ENCODE results near the gene RERE.

The RERE gene

GRCh38 chr1:8460784-8461183 is 356.7 kb downstream of the RERE start:
- no peaks in the 10 kb centered on the region for H3K9me2 ChIP-seq (replicated peaks; ENCODE audit: control insufficient read depth, low read length)
- no peaks in the 10 kb centered on the region for H3K27me3 ChIP-seq (ENCODE audit: control insufficient read depth, low read length)
- H4K20me1 ChIP-seq (ENCODE audit: control insufficient read depth, insufficient read depth, low read depth, low read length): no peaks in the 10 kb centered on the region
- H3K27ac ChIP-seq (ENCODE audit: low read depth, low read length): peak overlapping the region; percentile 46
- H3K4me1 ChIP-seq (ENCODE audit: control insufficient read depth, low read length): peaks cover 75% of the 10 kb centered on the region
- H3K79me2 ChIP-seq (ENCODE audit: control insufficient read depth, low read length): peaks cover 21% of the 10 kb centered on the region
- H3K9me3 ChIP-seq (ENCODE audit: control insufficient read depth, insufficient read depth, low read length): no peaks in the 10 kb centered on the region
- peaks cover 3% of the 10 kb centered on the region for H3F3A ChIP-seq (ENCODE audit: control insufficient read depth, insufficient read depth)
- H3K4me2 ChIP-seq (ENCODE audit: low read length): peak overlapping the region; percentile 51
- no peak for TF ChIP-seq EZH2phosphoT487 (IDR thresholded peaks at IDR 0.05; ENCODE audit: borderline replicate concordance, low read length)
- TF ChIP-seq, protein P1, sequence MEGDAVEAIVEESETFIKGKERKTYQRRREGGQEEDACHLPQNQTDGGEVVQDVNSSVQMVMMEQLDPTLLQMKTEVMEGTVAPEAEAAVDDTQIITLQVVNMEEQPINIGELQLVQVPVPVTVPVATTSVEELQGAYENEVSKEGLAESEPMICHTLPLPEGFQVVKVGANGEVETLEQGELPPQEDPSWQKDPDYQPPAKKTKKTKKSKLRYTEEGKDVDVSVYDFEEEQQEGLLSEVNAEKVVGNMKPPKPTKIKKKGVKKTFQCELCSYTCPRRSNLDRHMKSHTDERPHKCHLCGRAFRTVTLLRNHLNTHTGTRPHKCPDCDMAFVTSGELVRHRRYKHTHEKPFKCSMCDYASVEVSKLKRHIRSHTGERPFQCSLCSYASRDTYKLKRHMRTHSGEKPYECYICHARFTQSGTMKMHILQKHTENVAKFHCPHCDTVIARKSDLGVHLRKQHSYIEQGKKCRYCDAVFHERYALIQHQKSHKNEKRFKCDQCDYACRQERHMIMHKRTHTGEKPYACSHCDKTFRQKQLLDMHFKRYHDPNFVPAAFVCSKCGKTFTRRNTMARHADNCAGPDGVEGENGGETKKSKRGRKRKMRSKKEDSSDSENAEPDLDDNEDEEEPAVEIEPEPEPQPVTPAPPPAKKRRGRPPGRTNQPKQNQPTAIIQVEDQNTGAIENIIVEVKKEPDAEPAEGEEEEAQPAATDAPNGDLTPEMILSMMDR (IDR thresholded peaks at IDR 0.05; ENCODE audit: low read depth, low read length, poor library complexity, severe bottlenecking): no peak
- H3K4me3 ChIP-seq (ENCODE audit: low read length): no peak overlapping the region
- peaks cover 30% of the 10 kb centered on the region for H3K36me3 ChIP-seq (ENCODE audit: control insufficient read depth, low read length)

DNA sequence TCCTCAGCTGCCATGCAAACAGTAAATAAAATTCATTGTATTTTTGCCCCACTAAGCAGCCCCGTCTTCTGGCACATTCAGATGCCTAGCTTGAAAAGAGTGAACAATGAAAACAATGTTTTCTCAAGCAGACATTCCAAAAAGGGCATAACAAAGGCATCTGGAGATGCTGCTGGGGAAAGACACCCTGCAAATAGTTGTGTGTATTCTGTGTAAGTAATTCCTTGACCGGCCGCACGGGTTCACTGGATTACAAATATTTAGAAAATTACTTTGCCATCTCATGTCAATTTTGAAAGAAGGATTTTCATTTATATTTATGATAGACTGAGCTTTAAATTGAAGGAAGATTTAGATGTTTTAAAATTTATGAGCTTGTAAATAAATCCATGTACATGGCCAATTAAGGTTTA is 357.3 kb downstream of the RERE start:
- peaks cover 21% of the 10 kb centered on the region for H3K79me2 ChIP-seq (ENCODE audit: control insufficient read depth, low read length)
- peaks cover 69% of the 10 kb centered on the region for H3K4me1 ChIP-seq (ENCODE audit: control insufficient read depth, low read length)
- TF ChIP-seq EZH2phosphoT487 (IDR thresholded peaks at IDR 0.05; ENCODE audit: borderline replicate concordance, low read length): no peak
- no peak overlapping the region for H3K4me3 ChIP-seq (ENCODE audit: low read length)
- no peaks in the 10 kb centered on the region for H3K9me2 ChIP-seq (replicated peaks; ENCODE audit: control insufficient read depth, low read length)
- H3F3A ChIP-seq (ENCODE audit: control insufficient read depth, insufficient read depth): peaks cover 3% of the 10 kb centered on the region
- no peaks in the 10 kb centered on the region for H3K9me3 ChIP-seq (ENCODE audit: control insufficient read depth, insufficient read depth, low read length)
- H3K27me3 ChIP-seq (ENCODE audit: control insufficient read depth, low read length): no peaks in the 10 kb centered on the region
- no peaks in the 10 kb centered on the region for H4K20me1 ChIP-seq (ENCODE audit: control insufficient read depth, insufficient read depth, low read depth, low read length)
- H3K4me2 ChIP-seq (ENCODE audit: low read length): no peak overlapping the region
- peaks cover 32% of the 10 kb centered on the region for H3K36me3 ChIP-seq (ENCODE audit: control insufficient read depth, low read length)
- no peak overlapping the region for H3K27ac ChIP-seq (ENCODE audit: low read depth, low read length)

DNA sequence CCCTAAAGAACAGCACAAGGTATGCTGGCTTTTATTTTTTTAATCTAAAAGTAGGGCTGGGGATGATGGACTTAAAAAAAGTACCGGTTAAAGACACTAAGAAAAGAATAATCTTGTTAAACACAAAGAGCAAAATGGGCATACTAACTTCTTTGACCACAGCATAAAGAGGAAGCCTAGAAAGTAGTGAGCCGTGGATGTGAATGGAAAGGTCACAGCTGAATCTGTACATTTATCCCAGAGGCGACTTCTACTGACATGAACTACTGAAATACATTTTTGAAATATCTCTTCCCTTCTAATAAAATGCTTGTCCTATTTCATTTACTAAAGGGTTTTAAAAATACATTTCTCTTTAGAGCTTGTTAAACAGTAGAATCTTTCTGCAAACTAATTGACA is 358.8 kb downstream of the RERE start:
- no peak overlapping the region for H3K4me3 ChIP-seq (ENCODE audit: low read length)
- H3K9me2 ChIP-seq (replicated peaks; ENCODE audit: control insufficient read depth, low read length): no peaks in the 10 kb centered on the region
- H3K36me3 ChIP-seq (ENCODE audit: control insufficient read depth, low read length): peaks cover 24% of the 10 kb centered on the region
- no peaks in the 10 kb centered on the region for H3K27me3 ChIP-seq (ENCODE audit: control insufficient read depth, low read length)
- H3F3A ChIP-seq (ENCODE audit: control insufficient read depth, insufficient read depth): no peaks in the 10 kb centered on the region
- TF ChIP-seq, protein P1 (IDR thresholded peaks at IDR 0.05; ENCODE audit: low read depth, low read length, poor library complexity, severe bottlenecking): no peak
- no peak for TF ChIP-seq EZH2phosphoT487 (IDR thresholded peaks at IDR 0.05; ENCODE audit: borderline replicate concordance, low read length)
- no peak overlapping the region for H3K4me2 ChIP-seq (ENCODE audit: low read length)
- no peak overlapping the region for H3K27ac ChIP-seq (ENCODE audit: low read depth, low read length)
- H4K20me1 ChIP-seq (ENCODE audit: control insufficient read depth, insufficient read depth, low read depth, low read length): no peaks in the 10 kb centered on the region
- peaks cover 23% of the 10 kb centered on the region for H3K79me2 ChIP-seq (ENCODE audit: control insufficient read depth, low read length)
- no peaks in the 10 kb centered on the region for H3K9me3 ChIP-seq (ENCODE audit: control insufficient read depth, insufficient read depth, low read length)
- peaks cover 54% of the 10 kb centered on the region for H3K4me1 ChIP-seq (ENCODE audit: control insufficient read depth, low read length)

DNA sequence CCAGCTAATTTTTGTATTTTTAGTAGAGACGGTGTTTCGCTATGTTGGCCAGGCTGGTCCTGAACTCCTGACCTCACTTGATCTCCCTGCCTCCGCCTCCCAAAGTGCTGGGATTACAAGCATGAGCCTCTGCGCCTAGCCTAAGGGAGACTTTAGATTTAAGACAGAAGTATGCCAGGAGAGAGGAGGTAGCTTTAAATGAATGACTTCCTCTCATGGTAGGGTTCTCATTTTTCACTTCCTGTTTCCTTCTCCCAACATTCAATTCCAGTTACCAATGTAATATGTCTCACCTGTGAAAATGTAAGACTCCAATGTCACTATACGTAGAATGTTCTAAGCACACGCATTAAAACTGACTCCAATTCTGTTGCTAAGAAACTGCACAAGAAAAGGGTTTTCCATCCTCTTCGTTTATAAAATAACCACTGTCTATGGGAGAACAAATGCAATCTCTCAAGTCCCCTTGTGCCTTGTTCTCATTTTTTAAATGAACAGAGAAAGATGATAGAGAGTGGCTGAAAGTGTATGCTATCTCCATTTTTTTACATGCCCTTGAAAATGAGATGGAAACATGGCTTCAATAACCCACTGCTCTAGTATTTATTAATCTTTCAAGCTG is 359.6 kb downstream of the RERE start:
- H3K4me3 ChIP-seq (ENCODE audit: low read length): no peak overlapping the region
- no peaks in the 10 kb centered on the region for H4K20me1 ChIP-seq (ENCODE audit: control insufficient read depth, insufficient read depth, low read depth, low read length)
- no peaks in the 10 kb centered on the region for H3K9me2 ChIP-seq (replicated peaks; ENCODE audit: control insufficient read depth, low read length)
- peak overlapping the region; percentile 43 for H3K4me2 ChIP-seq (ENCODE audit: low read length)
- peaks cover 46% of the 10 kb centered on the region for H3K4me1 ChIP-seq (ENCODE audit: control insufficient read depth, low read length)
- no peaks in the 10 kb centered on the region for H3F3A ChIP-seq (ENCODE audit: control insufficient read depth, insufficient read depth)
- H3K36me3 ChIP-seq (ENCODE audit: control insufficient read depth, low read length): peaks cover 17% of the 10 kb centered on the region
- no peaks in the 10 kb centered on the region for H3K9me3 ChIP-seq (ENCODE audit: control insufficient read depth, insufficient read depth, low read length)
- TF ChIP-seq, protein P1 (IDR thresholded peaks at IDR 0.05; ENCODE audit: low read depth, low read length, poor library complexity, severe bottlenecking): no peak
- no peak for TF ChIP-seq EZH2phosphoT487 (IDR thresholded peaks at IDR 0.05; ENCODE audit: borderline replicate concordance, low read length)
- H3K27ac ChIP-seq (ENCODE audit: low read depth, low read length): no peak overlapping the region
- H3K27me3 ChIP-seq (ENCODE audit: control insufficient read depth, low read length): no peaks in the 10 kb centered on the region
- H3K79me2 ChIP-seq (ENCODE audit: control insufficient read depth, low read length): peaks cover 23% of the 10 kb centered on the region
